Stimulated activated CD4-positive, alpha-beta T cell treated with anti-CD3 and anti-CD28 coated beads, Interleukin-4, amount 100 ng/mL, for 48 hours (primary cell): ENCODE results near the gene OR2T33.
"Not testable (repeated sequence)": the region's sequence is repeated elsewhere in the genome, so short reads cannot be mapped to it uniquely, and the experiment has no call there.

Experiments
- DNase-seq, 2 donors: peaks; one replicate each; pipeline ENCODE4 v3.0.0-alpha.2; 2020; ENCODE audit warnings: low read depth in 2 of 2

Gene OR2T33

DNA sequence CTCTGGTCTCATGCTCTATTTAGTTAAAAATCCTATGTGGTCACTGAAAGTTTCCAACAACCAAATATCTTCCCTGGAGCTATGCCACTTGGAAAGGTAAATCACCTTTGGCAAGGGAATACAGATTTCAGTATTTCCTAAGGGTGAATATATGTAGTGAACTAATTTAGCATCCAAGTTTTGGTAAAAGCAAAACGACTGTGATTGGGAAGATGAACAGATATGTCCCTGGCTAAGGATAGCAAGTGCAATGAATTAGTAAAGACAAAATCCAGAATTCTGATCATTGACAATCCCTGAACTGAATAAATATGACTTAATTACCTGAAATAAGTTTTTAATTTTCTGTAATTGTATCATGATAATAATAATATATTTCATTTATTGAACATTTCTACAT lies at the start of gene OR2T33:
Gene OR2T33, minus strand, starts transcription at position 101 of the 400 bp plus-strand sequence. CDS start 4,162 bp downstream, outside the sequence.
- DNase-seq, result no peak

DNA sequence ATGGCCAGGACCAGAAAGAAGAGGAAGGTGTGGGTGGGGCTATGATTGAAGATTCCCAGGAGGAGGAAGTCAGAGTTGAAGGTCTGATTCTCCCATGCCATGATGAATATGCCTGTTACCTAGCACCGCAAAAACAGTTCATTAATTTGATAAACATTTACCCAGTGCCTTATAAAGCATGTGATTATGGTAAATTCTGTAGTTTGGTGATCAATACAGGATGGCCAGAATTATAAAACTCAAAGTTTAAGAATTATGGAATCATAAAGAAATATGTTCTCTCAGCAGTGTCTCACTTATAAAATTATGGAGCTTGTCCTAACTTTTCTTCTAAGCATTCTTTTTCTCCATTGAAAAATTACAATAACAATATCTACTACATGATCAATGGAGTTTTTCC lies 46.7 kb upstream of the OR2T33 start, which contains the start of gene OR2M7:
Gene OR2M7, minus strand, starts transcription at position 101 of the 400 bp plus-strand sequence. Its CDS starts 0 bp downstream, at position 101.
- no peak for DNase-seq

DNA sequence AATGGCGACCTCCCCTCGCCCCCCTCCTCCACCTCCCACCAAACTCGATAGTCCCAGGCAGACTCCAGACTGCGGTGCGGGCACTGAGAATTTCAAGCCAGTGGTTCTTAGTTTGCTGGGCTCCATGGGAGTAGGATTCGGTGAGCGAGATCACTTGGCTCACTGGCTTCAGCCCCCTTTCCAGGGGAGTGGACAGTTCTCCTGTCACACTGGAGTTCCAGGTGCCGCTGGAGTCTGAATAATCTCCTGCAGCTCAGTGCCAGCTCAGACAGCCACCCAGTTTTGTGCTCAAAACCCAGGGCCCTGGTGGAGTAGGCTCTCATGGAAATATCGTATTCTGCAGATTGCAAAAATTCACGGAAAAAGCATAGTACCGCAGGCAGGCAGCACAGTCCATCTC lies 39.0 kb upstream of the OR2T33 start:
- DNase-seq, result no peak

DNA sequence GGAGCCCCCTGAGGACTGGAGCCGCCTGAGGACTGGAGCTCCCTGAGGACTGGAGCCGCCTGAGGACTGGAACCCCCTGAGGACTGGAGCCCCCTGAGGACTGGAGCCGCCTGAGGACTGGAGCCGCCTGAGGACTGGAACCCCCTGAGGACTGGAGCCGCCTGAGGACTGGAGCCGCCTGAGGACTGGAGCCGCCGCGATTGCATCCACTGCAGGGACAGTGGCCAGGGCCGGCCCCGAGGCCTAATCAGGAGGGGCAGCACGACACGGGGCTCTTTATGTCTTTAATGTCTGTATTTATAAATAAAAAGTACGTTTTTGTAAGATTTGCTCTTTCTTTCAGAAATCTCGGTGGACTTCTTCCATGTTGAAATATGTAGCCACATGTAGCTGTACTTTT lies 29.0 kb upstream of the OR2T33 start:
- DNase-seq, result not testable (repeated sequence)

- no peak for DNase-seq
Measured at GRCh38 chr1:248306103-248306502, 28.3 kb upstream of the OR2T33 start.

- DNase-seq, result not testable (repeated sequence)
Measured at GRCh38 chr1:248305672-248306071, 27.9 kb upstream of the OR2T33 start.

DNA sequence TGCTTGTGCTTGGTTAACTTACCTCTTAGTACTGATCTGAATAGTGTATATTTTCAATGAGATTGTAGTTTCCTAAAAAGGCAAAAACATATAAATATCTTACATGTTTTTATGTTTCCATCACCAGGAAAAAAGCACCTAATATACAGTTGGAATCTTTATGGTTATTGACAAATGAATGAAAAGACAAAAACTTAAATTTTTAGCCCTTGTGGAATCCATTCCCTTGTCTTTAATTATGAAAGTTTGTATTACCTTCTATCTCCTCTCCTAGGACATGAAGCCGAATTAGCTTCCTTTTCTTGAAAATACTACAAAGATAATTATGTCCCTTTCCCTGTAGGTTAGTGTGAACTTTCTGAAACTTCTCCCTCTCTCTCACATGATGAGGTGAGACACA lies 25.5 kb upstream of the OR2T33 start, which contains the start of gene OR2T12:
Gene OR2T12, minus strand, starts transcription at position 101 of the 400 bp plus-strand sequence. CDS start 7,846 bp downstream, outside the sequence.
- no peak for DNase-seq

DNA sequence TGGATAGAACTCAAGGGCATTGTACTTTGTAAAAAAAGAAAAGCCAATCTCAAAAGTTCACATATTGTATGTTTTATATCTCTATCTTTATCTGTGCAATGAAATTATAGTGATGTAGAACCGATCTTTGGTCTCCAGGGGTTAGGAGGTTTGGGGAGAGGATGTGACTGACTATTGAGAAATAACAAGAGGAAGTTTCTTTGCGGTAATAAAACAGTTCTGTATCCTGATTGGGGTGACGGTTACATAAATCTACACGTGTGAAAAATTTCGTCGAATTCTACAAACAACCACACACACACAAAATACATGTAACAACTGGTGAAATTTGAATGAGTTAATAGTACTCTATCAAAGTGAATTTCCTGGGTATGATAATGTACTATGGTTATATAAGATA lies 10.6 kb upstream of the OR2T33 start:
- DNase-seq, result no peak

GRCh38 chr1:248273225-248273624 lies 4.6 kb downstream of the OR2T33 start:
- not testable (repeated sequence) for DNase-seq

DNA sequence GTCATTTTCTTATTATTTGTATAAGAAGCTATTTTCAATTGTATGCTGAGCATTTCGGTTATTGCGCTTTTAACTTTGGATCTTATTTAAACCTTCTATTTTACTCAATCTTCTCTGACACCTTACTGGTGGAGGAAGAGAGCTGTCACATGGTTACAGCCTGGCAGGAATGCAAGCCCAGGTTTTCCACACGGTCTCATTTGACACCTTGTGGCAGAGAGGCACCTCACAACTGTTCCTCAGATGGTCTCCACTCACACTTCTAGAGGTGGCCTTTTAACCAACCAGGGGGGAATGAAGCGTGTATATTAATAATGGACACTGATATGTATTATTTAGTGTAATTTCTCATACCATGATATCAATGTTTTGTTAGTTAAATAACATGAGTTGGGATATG lies 9.6 kb downstream of the OR2T33 start:
- no peak for DNase-seq

DNA sequence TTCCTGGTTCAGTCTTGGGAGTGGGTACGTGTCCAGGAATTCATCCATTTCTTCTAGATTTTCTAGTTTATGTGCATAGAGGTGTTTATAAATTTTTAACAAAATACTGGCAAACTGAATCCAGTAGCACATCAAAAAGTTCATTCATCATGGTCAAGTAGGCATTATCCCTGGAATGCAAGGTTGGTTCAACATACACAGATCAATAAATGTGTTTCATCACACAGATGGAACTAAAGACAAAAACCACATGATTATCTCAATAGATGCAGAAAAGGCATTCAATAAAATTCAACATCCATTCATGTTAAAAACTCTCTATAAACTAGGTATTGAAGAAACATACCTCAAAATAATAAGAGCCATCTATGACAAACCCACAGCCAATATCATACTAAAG lies 18.5 kb downstream of the OR2T33 start:
- not testable (repeated sequence) for DNase-seq

DNA sequence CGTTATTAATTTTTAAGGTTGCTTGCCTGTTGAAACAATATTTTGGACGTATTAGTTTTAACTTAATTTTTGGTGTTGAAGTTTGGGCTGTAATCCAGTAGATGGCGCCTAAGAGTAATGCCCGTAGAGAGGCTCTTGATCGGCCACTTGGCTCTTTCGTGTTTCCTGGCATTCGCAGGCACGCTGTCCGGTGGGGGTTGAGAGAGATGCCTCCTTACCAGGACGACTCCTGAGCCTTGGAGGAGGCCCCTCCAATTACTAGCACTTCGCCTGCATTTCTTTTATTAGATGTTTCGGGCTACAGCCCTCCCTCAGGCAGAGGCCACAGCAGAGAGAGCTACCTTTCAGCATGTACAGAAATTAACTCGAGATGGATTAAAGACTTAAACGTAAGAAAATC lies 34.6 kb downstream of the OR2T33 start:
- no peak for DNase-seq

DNA sequence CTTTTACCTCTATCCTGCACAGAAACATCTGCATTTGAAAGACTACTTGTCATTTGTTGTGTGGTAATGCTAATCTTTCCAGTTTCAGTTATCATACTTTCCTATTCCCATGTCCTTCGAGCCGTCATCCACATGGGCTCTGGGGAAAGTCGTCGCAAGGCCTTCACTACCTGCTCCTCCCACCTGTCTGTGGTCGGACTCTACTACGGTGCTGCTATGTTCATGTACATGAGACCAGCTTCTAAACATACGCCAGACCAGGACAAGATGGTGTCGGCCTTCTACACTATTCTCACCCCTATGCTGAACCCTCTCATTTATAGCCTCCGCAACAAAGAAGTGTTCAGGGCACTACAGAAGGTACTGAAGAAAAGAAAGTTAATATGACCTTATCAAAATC lies 38.3 kb downstream of the OR2T33 start:
- no peak for DNase-seq

DNA sequence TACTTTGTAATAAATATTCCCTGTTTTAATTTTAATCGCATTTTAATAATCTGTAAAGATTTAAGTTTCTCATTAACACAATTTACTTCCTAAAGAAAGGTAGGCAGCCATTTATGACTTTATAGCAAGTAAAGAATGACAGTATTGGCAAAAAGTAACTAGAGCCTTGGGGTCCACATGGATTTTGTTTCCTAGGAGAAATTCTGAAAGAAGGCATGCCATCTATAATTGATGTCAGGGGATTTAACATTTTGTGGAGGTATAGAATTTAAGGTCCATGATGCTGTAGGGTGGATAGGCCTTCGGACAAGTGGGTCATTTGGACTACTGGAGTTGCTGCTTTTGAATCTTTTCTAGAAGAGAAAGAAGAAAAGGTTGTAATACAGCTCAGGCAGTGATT lies 46.7 kb downstream of the OR2T33 start, which contains the start of gene OR2M4:
Gene OR2M4, plus strand, starts transcription at position 301 of the 400 bp plus-strand sequence. CDS start 7,512 bp downstream, outside the sequence.
- DNase-seq, result no peak

GRCh38 chr1:248229360-248229908 lies 48.3 kb downstream of the OR2T33 start:
- no peak for DNase-seq

- no peak for DNase-seq
Measured at GRCh38 chr1:248225537-248225936, 52.2 kb downstream of the OR2T33 start.
